DMS 273 (cell line): ENCODE measurements around the gene POLQ.
A peak's percentile ranks its signal among the peaks of the same experiment; 100 is the strongest.
"Not testable (repeated sequence)": the region's sequence is repeated elsewhere in the genome, so short reads cannot be mapped to it uniquely, and the experiment has no call there.

Source experiments
- DNase-seq: peaks from one replicate; lab custom pipeline; 2025; ENCODE audit not compliant: unreplicated experiment; lab: John Stamatoyannopoulos, UW

POLQ gene

GRCh38 chr3:121431726-121432517 lies 113.9 kb downstream of the POLQ start:
- peak; percentile 70 for DNase-seq

- DNase-seq, result no peak
Observed at GRCh38 chr3:121430664-121431215, 115.0 kb downstream of the POLQ start.

GRCh38 chr3:121424549-121424948 lies 121.2 kb downstream of the POLQ start:
- DNase-seq, result no peak

GRCh38 chr3:121418182-121418581 lies 127.6 kb downstream of the POLQ start:
- no peak for DNase-seq

- no peak for DNase-seq
Observed at GRCh38 chr3:121414924-121415323, 130.9 kb downstream of the POLQ start.

GRCh38 chr3:121411523-121411922 lies 134.3 kb downstream of the POLQ start:
- DNase-seq, result no peak

- DNase-seq, result no peak
Observed at GRCh38 chr3:121405631-121406030, 140.2 kb downstream of the POLQ start.

- DNase-seq, result no peak
Observed at GRCh38 chr3:121399820-121400219, 146.0 kb downstream of the POLQ start.

GRCh38 chr3:121398051-121398450 lies 147.7 kb downstream of the POLQ start:
- DNase-seq, result not testable (repeated sequence)

- DNase-seq, result not testable (repeated sequence)
Observed at GRCh38 chr3:121395967-121396366, 149.8 kb downstream of the POLQ start.

- not testable (repeated sequence) for DNase-seq
Observed at GRCh38 chr3:121388308-121388707, 157.5 kb downstream of the POLQ start.
